Left lung (tissue), 10 donors: Measurements from ENCODE around the gene KRTAP10-4. TPM values are rescaled to one million over a fixed set of nuclear protein-coding genes. Genes with fewer than 3 reads are reported as not detected.
"Not testable (repeated sequence)": the region's sequence is repeated elsewhere in the genome, so short reads cannot be mapped to it uniquely, and the experiment has no call there.

Experiments
- ATAC-seq: fragments of 200-7000 bp; cut with Tn5 transposase; one replicate; pipeline ENCODE4 v1.9.1; 2020; ENCODE audit warnings: moderate library complexity
- DNase-seq, 4 donors: peaks; one replicate each; pipeline ENCODE4 v3.0.0-alpha.2; 2013 to 2020
- H3K27ac ChIP-seq, 2 donors: fragments of 200-600 bp; sonication (generic) in 1 of 2; one replicate each; pipeline versions ENCODE4 v1.5.0 to v1.8.0; 2020 to 2021
- H3K27me3 ChIP-seq, 2 donors: fragments of 200-600 bp; sonication (generic) in 1 of 2; one replicate each; pipeline versions ENCODE4 v1.5.0 to v1.8.0; 2020 to 2021
- H3K36me3 ChIP-seq, 2 donors: fragments of 200-600 bp; sonication (generic) in 1 of 2; one replicate each; pipeline versions ENCODE4 v1.5.0 to v1.8.0; 2020 to 2021
- H3K4me1 ChIP-seq, 2 donors: fragments of 200-600 bp; one replicate each; pipeline ENCODE4 v1.8.0; 2021
- H3K4me3 ChIP-seq, 2 donors: fragments of 200-600 bp; sonication (generic) in 1 of 2; one replicate each; pipeline versions ENCODE4 v1.5.0 to v1.8.0; 2020 to 2021; ENCODE audit warnings: mild to moderate bottlenecking in 1 of 2
- H3K9me3 ChIP-seq, 2 donors: fragments of 200-600 bp; sonication (generic) in 1 of 2; one replicate each; pipeline versions ENCODE4 v1.5.0 to v1.8.0; 2020 to 2021
- intact Hi-C, 2 donors: fragments of 100-400 bp; cut with DNase I; formaldehyde crosslinking; loops; one replicate each; pipeline versions ENCODE4 v1.11.2 to v1.14.2; 2022
- polyA plus RNA-seq, 6 donors: library from polyadenylated mRNA; unstranded; fragments of 120-200 nt; gene quantifications; one replicate each; pipeline ENCODE4 v1.2.1, GENCODE V29; 2013; ENCODE audit not compliant: insufficient read length in 6 of 6
- total RNA-seq, 2 donors: library from RNA; stranded (reverse); fragmentation: NEBNext Ultra II Directional; extraction: Animal tissue kit (Norgen Biotek cat#: 25700); gene quantifications; one replicate each; pipeline ENCODE4 v1.2.1, GENCODE V29; 2021
- TF ChIP-seq, protein P1 (sequence below), 2 donors: fragments of 200-600 bp; sonication (generic) in 1 of 2; IDR thresholded peaks; one replicate each; pipeline versions ENCODE4 v1.5.0 to v1.8.0; 2021; ENCODE audit warnings: antibody characterized with exemption in 2 of 2
- donor health status: DM: no; HTN: yes; CAD: no.
- donor health status: DM: no; HTN: no; CAD: no.

KRTAP10-4 gene
- total and polyA plus RNA-seq, 8 donors = not detected

- TF ChIP-seq, protein P1, sequence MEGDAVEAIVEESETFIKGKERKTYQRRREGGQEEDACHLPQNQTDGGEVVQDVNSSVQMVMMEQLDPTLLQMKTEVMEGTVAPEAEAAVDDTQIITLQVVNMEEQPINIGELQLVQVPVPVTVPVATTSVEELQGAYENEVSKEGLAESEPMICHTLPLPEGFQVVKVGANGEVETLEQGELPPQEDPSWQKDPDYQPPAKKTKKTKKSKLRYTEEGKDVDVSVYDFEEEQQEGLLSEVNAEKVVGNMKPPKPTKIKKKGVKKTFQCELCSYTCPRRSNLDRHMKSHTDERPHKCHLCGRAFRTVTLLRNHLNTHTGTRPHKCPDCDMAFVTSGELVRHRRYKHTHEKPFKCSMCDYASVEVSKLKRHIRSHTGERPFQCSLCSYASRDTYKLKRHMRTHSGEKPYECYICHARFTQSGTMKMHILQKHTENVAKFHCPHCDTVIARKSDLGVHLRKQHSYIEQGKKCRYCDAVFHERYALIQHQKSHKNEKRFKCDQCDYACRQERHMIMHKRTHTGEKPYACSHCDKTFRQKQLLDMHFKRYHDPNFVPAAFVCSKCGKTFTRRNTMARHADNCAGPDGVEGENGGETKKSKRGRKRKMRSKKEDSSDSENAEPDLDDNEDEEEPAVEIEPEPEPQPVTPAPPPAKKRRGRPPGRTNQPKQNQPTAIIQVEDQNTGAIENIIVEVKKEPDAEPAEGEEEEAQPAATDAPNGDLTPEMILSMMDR (IDR thresholded peaks at IDR 0.05) = no peak
- no peaks in the 10 kb centered on the region for H3K9me3 ChIP-seq
- peaks cover 0 to 62% of the 10 kb centered on the region in 2 donors for H3K27me3 ChIP-seq
- no peak for ATAC-seq
- DNase-seq = no peak
- H3K4me3 ChIP-seq = no peak overlapping the region
- no peaks in the 10 kb centered on the region for H3K36me3 ChIP-seq
- intact Hi-C loops = no loop called here
- H3K4me1 ChIP-seq = no peaks in the 10 kb centered on the region
- H3K27ac ChIP-seq = no peak overlapping the region
These were observed 15.6 kb downstream of the KRTAP10-4 start for GRCh38 chr21:44589094-44589493.

- H3K4me1 ChIP-seq = no peaks in the 10 kb centered on the region
- H3K27ac ChIP-seq = no peak overlapping the region
- intact Hi-C loops = no loop called here
- TF ChIP-seq, protein P1 (IDR thresholded peaks at IDR 0.05) = no peak
- H3K27me3 ChIP-seq = peaks cover 0 to 58% of the 10 kb centered on the region in 2 donors
- no peak for ATAC-seq
- no peaks in the 10 kb centered on the region for H3K9me3 ChIP-seq
- DNase-seq = no peak
- H3K4me3 ChIP-seq = no peak overlapping the region
- H3K36me3 ChIP-seq = no peaks in the 10 kb centered on the region
These were observed 16.2 kb downstream of the KRTAP10-4 start for GRCh38 chr21:44589586-44590305.

DNA sequence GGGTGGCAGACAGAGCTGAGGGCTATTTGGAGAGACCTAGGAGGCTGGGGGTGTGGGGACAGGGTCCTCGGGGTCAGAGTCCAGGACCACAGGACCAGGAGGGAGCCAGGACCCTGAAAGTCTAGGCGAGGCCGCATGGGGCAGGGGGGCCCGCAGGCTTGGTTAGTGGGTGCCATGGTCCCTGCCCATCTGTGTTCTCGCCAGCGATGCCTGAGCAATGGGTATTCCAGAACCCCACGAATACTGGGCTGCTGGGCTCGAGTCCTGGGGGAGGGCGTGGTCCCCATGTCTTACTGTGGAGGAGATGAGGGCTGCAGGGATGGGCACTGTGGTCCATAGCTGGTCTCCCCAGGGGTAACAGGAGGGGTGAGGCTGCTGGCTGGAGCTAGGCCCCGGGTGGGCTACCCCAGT, 16.8 kb downstream of the KRTAP10-4 start:
- intact Hi-C loops = no loop called here
- Histone ChIP-seq H3K4me1 (no peaks in the 10 kb centered on the region), H3K36me3 (no peaks in the 10 kb centered on the region), H3K9me3 (no peaks in the 10 kb centered on the region), H3K27me3 (peaks cover 0 to 52% of the 10 kb centered on the region in 2 donors), H3K4me3 (no peak overlapping the region), H3K27ac (no peak overlapping the region)
- DNase-seq (no peak), ATAC-seq (no peak)
- TF ChIP-seq, protein P1 (IDR thresholded peaks at IDR 0.05) = no peak

- intact Hi-C loops, H3K4me3 ChIP-seq, H3K36me3 ChIP-seq, H3K4me1 ChIP-seq, ATAC-seq, DNase-seq, H3K27ac ChIP-seq, H3K9me3 ChIP-seq: not testable (repeated sequence)
- peaks cover 0 to 44% of the 10 kb centered on the region in 2 donors for H3K27me3 ChIP-seq
These were observed 17.6 kb downstream of the KRTAP10-4 start for GRCh38 chr21:44590897-44591800.

DNA sequence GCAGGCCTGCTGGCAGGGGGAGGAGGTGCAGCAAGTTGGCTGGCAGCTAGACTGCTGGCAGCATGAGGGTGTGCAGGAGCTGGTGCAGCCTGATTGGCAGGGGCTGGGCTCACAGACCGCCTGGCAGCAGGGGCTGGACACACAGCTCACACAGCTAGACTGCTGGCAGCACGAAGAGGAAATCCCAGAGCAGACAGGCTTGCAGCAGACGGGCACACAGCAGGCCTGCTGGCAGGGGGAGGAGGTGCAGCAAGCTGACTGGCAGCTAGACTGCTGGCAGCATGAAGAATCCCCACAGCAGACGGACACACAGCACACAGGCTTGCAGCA, 18.2 kb downstream of the KRTAP10-4 start:
- H3K27ac ChIP-seq, ATAC-seq, H3K4me3 ChIP-seq, intact Hi-C loops, H3K36me3 ChIP-seq, H3K4me1 ChIP-seq, DNase-seq, H3K9me3 ChIP-seq: not testable (repeated sequence)
- peaks cover 0 to 37% of the 10 kb centered on the region in 2 donors for H3K27me3 ChIP-seq
